Amygdala (tissue), 56 donors: ENCODE data around the gene RYR2.

Experiments
- DNase-seq, 56 donors: peaks; one replicate each; lab custom pipeline; 2025; lab: John Stamatoyannopoulos, UW

The RYR2 gene

GRCh38 chr1:237608433-237608832, 566.4 kb downstream of the RYR2 start:
- no peak for DNase-seq

GRCh38 chr1:237610157-237610556, 568.2 kb downstream of the RYR2 start:
- no peak for DNase-seq

GRCh38 chr1:237613984-237614383, 572.0 kb downstream of the RYR2 start:
- DNase-seq = no peak

- no peak for DNase-seq
Observed at GRCh38 chr1:237619553-237619952, 577.6 kb downstream of the RYR2 start.

- DNase-seq = no peak
Observed at GRCh38 chr1:237634922-237635321, 592.9 kb downstream of the RYR2 start.

GRCh38 chr1:237638555-237638954, 596.6 kb downstream of the RYR2 start:
- DNase-seq = no peak

GRCh38 chr1:237640011-237640671, 598.2 kb downstream of the RYR2 start:
- no peak for DNase-seq

GRCh38 chr1:237640966-237641365, 599.0 kb downstream of the RYR2 start:
- no peak for DNase-seq

- DNase-seq = no peak
Observed at GRCh38 chr1:237650809-237651208, 608.8 kb downstream of the RYR2 start.

GRCh38 chr1:237655778-237656177, 613.8 kb downstream of the RYR2 start:
- no peak for DNase-seq

- DNase-seq = no peak
Observed at GRCh38 chr1:237664348-237664747, 622.4 kb downstream of the RYR2 start.

GRCh38 chr1:237670302-237670701, 628.3 kb downstream of the RYR2 start:
- no peak for DNase-seq

GRCh38 chr1:237671262-237671661, 629.3 kb downstream of the RYR2 start:
- peak in 15 of 56 donors; percentile 2 to 35 (median 12) for DNase-seq

GRCh38 chr1:237671935-237672334, 630.0 kb downstream of the RYR2 start:
- no peak for DNase-seq

- no peak for DNase-seq
Observed at GRCh38 chr1:237672748-237673147, 630.8 kb downstream of the RYR2 start.

GRCh38 chr1:237673631-237674030, 631.6 kb downstream of the RYR2 start:
- no peak for DNase-seq

- DNase-seq = no peak
Observed at GRCh38 chr1:237677979-237678378, 636.0 kb downstream of the RYR2 start.

- DNase-seq = no peak
Observed at GRCh38 chr1:237679687-237680086, 637.7 kb downstream of the RYR2 start.

- DNase-seq = no peak
Observed at GRCh38 chr1:237681210-237681609, 639.2 kb downstream of the RYR2 start.

- DNase-seq = peak in 1 of 56 donors; percentile 18
Observed at GRCh38 chr1:237684236-237684635, 642.3 kb downstream of the RYR2 start.

- no peak for DNase-seq
Observed at GRCh38 chr1:237685551-237685950, 643.6 kb downstream of the RYR2 start.

- DNase-seq = no peak
Observed at GRCh38 chr1:237687804-237688203, 645.8 kb downstream of the RYR2 start.

GRCh38 chr1:237690656-237691055, 648.7 kb downstream of the RYR2 start:
- no peak for DNase-seq
